Endothelial cell (in vitro differentiated cells): ENCODE data around the gene BEAN1. TPM values are rescaled to one million over a fixed set of nuclear protein-coding genes. Genes with fewer than 3 reads are reported as not detected.

Experiments
- DNase-seq: peaks from one replicate; pipeline ENCODE4 v3.0.0; 2021; ENCODE audit warnings: low spot score
- H3K27ac Mint-ChIP-seq: one replicate; pipeline ENCODE4 v1.8.0; 2021; ENCODE audit warnings: mixed read lengths, inconsistent platforms; ENCODE audit not compliant: unreplicated experiment
- H3K27me3 Mint-ChIP-seq: one replicate; pipeline ENCODE4 v1.8.0; 2021; ENCODE audit warnings: mild to moderate bottlenecking, moderate library complexity, mixed read lengths, inconsistent platforms; ENCODE audit not compliant: unreplicated experiment
- H3K36me3 Mint-ChIP-seq: one replicate; pipeline ENCODE4 v1.8.0; 2021; ENCODE audit warnings: mild to moderate bottlenecking, low read depth, mixed read lengths, inconsistent platforms; ENCODE audit not compliant: unreplicated experiment
- H3K4me1 Mint-ChIP-seq: one replicate; pipeline ENCODE4 v1.8.0; 2021; ENCODE audit warnings: mild to moderate bottlenecking, mixed read lengths, inconsistent platforms; ENCODE audit not compliant: unreplicated experiment
- H3K4me3 Mint-ChIP-seq: one replicate; pipeline ENCODE4 v1.8.0; 2021; ENCODE audit warnings: mild to moderate bottlenecking, mixed read lengths, inconsistent platforms; ENCODE audit not compliant: unreplicated experiment
- H3K9me3 Mint-ChIP-seq: one replicate; pipeline ENCODE4 v1.8.0; 2021; ENCODE audit warnings: mixed read lengths, inconsistent platforms; ENCODE audit not compliant: unreplicated experiment
- CTCF ChIP-seq: fragments of 200-600 bp; sonication (generic); IDR thresholded peaks from one replicate; pipeline ENCODE4 v1.5.0; 2021; ENCODE audit warnings: antibody characterized with exemption; ENCODE audit not compliant: unreplicated experiment
- total RNA-seq: library from RNA; stranded (reverse); fragmentation: NEBNext Ultra II Directional; extraction: Animal tissue kit (Norgen Biotek cat#: 25700); gene quantifications from one replicate; pipeline ENCODE4 v1.2.1, GENCODE V29; 2021; ENCODE audit not compliant: unreplicated experiment

The BEAN1 gene
- total RNA-seq, 1 donor from 2014 or later = 0.49 TPM

- Mint-ChIP-seq H3K27me3 (peaks cover 3% of the 10 kb centered on the region), H3K36me3 (no peaks in the 10 kb centered on the region), H3K9me3 (no peaks in the 10 kb centered on the region), H3K27ac (no peak overlapping the region), H3K4me1 (peaks cover 20% of the 10 kb centered on the region), H3K4me3 (peak overlapping the region; percentile 47)
- no peak for TF ChIP-seq CTCF
- DNase-seq = no peak
Observed at GRCh38 chr16:66490774-66491715, 64.0 kb downstream of the BEAN1 start.

- no peak overlapping the region for H3K4me3 Mint-ChIP-seq
- no peaks in the 10 kb centered on the region for H3K36me3 Mint-ChIP-seq
- TF ChIP-seq CTCF = no peak
- no peak for DNase-seq
- no peak overlapping the region for H3K27ac Mint-ChIP-seq
- peaks cover 3% of the 10 kb centered on the region for H3K27me3 Mint-ChIP-seq
- H3K9me3 Mint-ChIP-seq = no peaks in the 10 kb centered on the region
- peaks cover 20% of the 10 kb centered on the region for H3K4me1 Mint-ChIP-seq
Observed at GRCh38 chr16:66491716-66492064, 64.6 kb downstream of the BEAN1 start.

GRCh38 chr16:66493490-66494401 is 66.7 kb downstream of the BEAN1 start:
- TF ChIP-seq CTCF = no peak
- H3K9me3 Mint-ChIP-seq = no peaks in the 10 kb centered on the region
- peaks cover 20% of the 10 kb centered on the region for H3K4me1 Mint-ChIP-seq
- no peak for DNase-seq
- no peak overlapping the region for H3K27ac Mint-ChIP-seq
- H3K36me3 Mint-ChIP-seq = peaks cover 3% of the 10 kb centered on the region
- H3K27me3 Mint-ChIP-seq = peaks cover 1% of the 10 kb centered on the region
- H3K4me3 Mint-ChIP-seq = no peak overlapping the region

DNA sequence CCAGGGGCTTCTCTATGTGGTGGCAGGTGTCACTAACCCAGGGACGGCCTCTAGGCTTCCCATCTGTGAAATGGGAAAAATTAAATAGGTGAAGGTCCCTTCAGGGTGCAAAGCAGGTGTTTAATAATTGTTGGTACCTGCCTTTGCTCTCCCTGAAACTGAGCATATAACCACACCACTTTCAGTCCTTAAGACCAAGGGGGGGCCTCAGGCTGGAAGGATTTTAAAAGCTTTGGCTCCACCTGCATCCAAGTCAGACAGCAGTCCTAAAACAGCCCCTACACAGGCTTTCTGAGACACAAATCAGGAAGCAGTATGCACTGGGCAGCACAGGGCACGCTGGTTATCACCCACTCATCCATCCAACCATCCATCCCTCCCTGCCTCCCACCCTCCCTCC is 67.8 kb downstream of the BEAN1 start:
- Mint-ChIP-seq H3K9me3 (no peaks in the 10 kb centered on the region), H3K4me1 (peaks cover 23% of the 10 kb centered on the region), H3K27ac (no peak overlapping the region), H3K27me3 (no peaks in the 10 kb centered on the region), H3K4me3 (no peak overlapping the region), H3K36me3 (peaks cover 3% of the 10 kb centered on the region)
- DNase-seq = no peak
- TF ChIP-seq CTCF = no peak
